HUDEP-2 (cell line): ENCODE results near the gene PML.

ENCODE experiments used
- DNase-seq, 76 experiments: peaks; one replicate each; lab custom pipeline; 2025; ENCODE audit not compliant: unreplicated experiment in 76 of 76; lab: John Stamatoyannopoulos, UW

PML gene

DNA sequence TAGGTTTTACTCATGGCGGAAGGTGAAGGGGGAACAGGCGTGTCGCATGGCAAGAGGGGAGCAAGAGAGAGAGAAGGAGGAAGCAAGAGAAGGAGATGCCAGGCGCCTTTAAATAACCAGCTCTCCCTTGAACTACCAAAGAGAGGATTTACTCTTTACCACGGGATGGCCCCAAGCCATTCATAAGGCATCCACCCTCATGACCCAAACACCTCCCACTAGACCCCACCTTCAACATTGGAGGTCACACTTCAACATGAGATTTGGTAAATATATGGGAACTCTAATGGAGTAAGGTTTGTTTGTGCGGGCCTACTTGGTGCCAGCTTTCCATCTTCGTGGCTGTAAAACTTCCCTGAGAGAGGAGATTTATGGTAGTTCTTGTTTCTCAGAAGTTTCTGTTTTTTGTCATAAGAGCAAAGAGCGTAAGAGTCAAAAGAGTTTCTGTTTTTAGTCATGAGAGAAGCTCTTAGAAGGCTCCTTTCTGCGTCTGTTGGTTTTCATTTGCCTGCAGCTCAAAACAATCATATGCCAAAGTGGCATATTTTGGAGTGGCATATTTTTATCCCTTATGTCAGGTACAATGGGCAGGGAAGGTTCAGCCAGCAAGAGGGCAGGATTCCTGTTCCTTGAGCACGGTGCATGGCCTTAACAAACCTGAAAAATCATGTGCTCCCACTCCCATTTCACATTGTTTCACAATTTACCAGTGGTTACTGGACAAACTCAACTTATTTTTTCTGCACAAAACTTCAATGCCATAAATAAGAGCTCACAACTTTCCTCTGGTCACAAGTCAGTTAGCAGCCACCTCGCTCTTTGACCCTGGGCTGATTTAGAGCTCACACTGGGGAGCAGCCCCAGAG is 12.5 kb downstream of the PML start:
- no peak for DNase-seq

- no peak for DNase-seq
These were observed 13.4 kb downstream of the PML start for GRCh38 chr15:74007820-74008371.

DNA sequence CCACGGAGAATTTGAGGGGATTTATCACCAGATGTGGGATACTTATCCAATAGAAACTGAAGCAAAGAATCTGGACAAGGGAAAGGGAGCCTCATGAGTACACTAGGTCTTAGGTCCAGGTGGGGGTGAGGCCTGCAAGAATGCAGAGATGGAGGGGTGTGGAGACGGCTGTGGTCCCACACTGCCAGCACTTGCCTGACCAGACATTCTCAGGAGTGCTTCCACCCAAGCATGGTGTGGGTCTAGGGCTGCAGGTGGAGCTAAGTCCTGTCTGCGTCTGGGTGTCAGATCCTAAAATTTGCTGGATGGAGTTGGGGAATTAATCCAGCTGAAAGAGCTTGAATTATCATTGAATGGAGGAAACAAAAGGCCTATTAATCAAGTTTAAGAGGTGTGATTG is 14.4 kb downstream of the PML start:
- no peak for DNase-seq

- peak in 2 of 76 experiments; percentile 9 to 13 for DNase-seq
These were observed 16.5 kb downstream of the PML start for GRCh38 chr15:74010929-74011540.

DNA sequence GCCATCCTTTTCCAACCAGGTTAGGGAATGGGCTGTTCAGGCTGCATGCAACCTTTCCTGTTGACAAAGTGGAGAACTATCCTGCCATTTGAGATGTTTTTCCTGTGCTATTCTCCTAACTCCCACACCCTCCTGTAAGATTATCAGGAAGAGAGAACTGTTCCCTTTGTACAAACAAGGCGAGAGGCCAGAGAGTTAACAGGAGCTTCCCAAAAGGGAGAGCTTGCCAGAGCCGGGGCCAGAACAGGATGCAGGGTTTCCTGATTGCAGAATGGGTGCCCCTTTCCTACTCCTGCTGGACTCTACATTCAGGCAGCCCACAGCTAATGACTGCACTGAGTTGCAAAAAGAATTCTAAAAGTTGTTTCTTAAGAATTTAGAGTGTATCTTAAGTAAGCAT is 17.1 kb downstream of the PML start:
- DNase-seq, result no peak

DNA sequence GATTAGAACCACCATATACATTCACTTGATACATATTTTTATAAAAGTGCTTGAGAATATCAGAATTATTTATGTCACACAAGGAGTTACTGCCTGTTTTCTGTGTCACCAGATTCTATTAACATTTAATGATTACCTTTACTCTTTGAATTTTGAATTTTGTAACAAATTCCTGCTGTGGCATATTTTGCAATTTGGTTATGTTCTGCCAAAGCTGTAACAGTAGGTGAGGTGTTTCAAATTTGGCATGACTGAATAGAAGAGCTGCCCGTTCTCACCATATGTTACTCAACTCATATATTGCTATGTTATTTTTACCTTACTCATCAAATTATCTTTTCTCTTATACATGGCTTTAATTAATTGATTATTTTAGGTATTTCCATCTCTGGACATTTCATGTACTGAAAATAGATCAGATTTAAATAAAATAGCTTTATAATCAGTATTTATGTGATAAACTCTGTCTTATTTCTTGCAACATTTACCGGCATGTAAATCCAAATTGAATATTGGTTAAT is 18.9 kb downstream of the PML start:
- DNase-seq, result no peak

GRCh38 chr15:74019734-74020133 is 25.2 kb downstream of the PML start:
- DNase-seq, result no peak

- DNase-seq, result no peak
These were observed 28.4 kb downstream of the PML start for GRCh38 chr15:74022706-74023470.

DNA sequence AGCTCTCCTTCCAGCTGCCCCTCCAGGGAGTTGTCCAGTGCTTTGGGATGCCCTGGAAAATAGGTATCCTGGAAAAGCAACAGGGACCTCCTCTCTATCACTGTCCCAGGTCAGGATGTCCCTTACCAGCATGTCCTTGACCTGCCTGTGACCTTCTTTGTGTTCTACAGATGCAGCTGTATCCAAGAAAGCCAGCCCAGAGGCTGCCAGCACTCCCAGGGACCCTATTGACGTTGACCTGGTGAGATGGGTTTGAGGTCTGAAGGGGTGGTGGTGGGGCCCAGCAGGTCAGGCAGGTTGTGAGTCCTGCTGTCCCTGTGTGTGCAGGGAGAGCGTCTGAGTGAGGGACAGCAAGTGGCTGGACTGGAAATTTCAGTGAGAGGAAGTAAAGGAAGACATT is 30.2 kb downstream of the PML start:
- DNase-seq, result no peak

GRCh38 chr15:74025436-74025835 is 30.9 kb downstream of the PML start:
- no peak for DNase-seq

DNA sequence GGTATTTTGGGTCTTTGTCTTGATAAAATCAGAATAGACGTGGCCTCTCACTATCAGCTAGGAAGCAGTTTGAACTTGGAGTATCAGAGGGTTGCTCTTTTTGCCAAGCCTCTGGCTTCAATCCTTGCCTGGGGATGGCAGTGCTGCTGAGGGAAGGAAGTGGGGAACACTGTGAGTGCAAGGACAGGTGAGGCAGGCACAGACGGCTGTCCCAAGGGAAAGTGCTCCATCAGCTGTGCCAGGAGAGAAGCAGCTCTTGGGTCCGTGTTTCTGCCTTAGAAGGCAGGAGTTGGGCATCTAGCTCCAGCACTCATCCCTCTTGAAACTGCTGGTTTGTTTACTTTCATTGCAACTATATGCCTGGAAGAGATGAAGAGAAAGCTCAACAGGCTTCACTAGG is 33.2 kb downstream of the PML start:
- no peak for DNase-seq

DNA sequence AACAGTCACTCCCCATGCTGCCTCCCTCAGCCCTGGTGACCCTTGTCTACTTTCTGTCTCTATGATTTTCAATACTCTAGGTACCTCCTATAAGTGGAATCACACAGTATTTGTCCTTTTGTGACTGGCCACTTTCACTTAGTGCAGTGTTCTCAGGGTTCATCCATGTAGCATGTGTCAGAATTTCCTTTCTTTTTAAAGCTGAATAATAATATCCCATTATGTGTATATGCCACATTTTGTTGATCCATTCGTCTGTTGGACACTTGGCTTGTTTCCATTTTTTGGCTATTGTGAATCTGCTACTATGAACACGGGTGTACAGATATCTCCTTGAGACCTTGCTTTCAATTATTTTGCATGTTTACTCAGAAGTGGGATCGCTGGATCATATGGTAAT is 34.1 kb downstream of the PML start:
- no peak for DNase-seq

GRCh38 chr15:74032046-74032445 is 37.5 kb downstream of the PML start:
- no peak for DNase-seq

GRCh38 chr15:74032606-74033561 is 38.4 kb downstream of the PML start:
- peak in 3 of 76 experiments; percentile 10 to 23 (median 11) for DNase-seq

- no peak for DNase-seq
These were observed 39.8 kb downstream of the PML start for GRCh38 chr15:74034206-74034755.

- DNase-seq, result no peak
These were observed 40.9 kb downstream of the PML start for GRCh38 chr15:74035121-74036017.

GRCh38 chr15:74036271-74037170 is 42.0 kb downstream of the PML start:
- peak in 9 of 76 experiments; percentile 1 to 25 (median 12) for DNase-seq
